Right ventricle myocardium superior (tissue), 1 donor: ENCODE results near the gene LSP1. TPM values are rescaled to one million over a fixed set of nuclear protein-coding genes. Genes with fewer than 3 reads are reported as not detected.
A peak's percentile ranks its signal among the peaks of the same experiment; 100 is the strongest.

Experiments used
- ATAC-seq: fragments of 200-7000 bp; cut with Tn5 transposase; one replicate; pipeline ENCODE4 v1.9.1; 2020; ENCODE audit warnings: mild to moderate bottlenecking; ENCODE audit not compliant: poor library complexity
- DNase-seq: peaks from one replicate; pipeline ENCODE4 v3.0.0-alpha.2; 2020
- intact Hi-C: fragments of 100-400 bp; cut with DNase I; formaldehyde crosslinking; loops from one replicate; pipeline ENCODE4 v1.11.2; 2022
- total RNA-seq: library from RNA; stranded (reverse); fragmentation: NEBNext Ultra II Directional; extraction: Animal tissue kit (Norgen Biotek cat#: 25700); gene quantifications from one replicate; pipeline ENCODE4 v1.2.1, GENCODE V29; 2021
- donor health status: DM: no; HTN: yes; CAD: no; lungs with severe emphysema.

The LSP1 gene
- total RNA-seq, 1 donor from 2014 or later: 23.0 TPM

- intact Hi-C loops: no loop called here
- ATAC-seq (no peak), DNase-seq (no peak)
Observed at GRCh38 chr11:1856306-1857005, 3.6 kb downstream of the LSP1 start.

DNA sequence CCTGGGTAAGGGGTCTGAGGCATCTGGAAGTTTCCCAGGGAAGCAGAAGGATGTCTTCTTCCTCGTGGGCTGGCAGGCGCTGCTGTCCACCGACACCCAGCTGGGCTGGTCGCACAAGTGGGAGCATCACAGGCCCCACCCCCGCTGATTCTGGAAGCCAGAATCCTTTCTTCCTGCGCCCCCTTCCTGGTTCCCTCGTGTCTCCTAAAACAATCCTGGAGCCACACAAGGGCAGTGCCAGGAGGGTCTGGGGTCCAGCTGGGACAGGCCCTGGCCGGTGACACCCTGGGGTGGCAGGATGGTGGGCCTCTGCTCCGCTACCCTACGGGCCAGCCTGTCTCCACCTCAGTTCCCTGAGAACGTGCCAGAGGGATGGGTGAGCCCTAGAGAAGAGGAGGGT lies 4.2 kb downstream of the LSP1 start:
- no peak for ATAC-seq
- no peak for DNase-seq
- intact Hi-C loops: no loop called here

- DNase-seq (no peak), ATAC-seq (no peak)
- intact Hi-C loops: no loop called here
Observed at GRCh38 chr11:1858154-1858553, 5.3 kb downstream of the LSP1 start.

DNA sequence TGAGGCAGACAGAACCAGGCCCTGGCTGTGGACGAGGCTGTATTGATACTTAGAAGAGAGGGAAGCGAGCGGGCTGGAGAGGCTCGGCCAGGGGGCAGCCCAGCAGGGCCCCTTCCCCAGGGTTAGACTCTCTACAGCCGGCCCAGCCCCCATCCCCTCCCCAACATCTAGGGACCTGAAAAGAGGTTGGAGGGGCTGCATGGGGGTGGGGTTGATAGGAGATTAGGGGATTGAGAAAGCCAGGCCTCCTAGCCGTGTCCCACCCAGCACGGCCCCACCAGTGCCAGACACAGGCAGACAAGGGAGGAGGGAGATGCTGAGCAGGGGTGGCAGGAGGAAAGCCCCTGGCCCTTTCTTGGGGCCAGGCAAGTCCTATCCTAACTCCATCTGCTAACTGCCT lies 5.7 kb downstream of the LSP1 start:
- ATAC-seq: no peak
- intact Hi-C loops: no loop called here
- no peak for DNase-seq

DNA sequence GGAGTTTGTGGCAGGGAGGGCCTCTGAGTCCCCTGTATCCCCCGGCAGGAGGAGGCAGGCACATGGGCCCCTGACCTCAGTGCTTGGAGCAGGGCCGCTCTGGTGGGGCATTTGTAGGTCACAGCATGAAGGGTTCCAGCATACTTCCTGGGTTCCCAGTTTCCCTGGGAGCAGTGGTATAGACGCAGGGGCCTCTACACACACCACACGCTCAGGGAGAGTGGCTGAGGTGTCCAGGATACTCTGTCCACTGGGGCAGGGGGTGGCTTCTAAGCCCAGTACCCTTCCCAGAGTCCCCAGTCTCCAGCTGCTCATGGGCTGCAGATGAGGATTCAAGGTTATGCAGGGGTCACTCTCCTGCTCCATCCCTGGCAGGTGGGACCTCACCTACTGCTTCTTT lies 6.1 kb downstream of the LSP1 start:
- intact Hi-C loops: no loop called here
- DNase-seq: no peak
- no peak for ATAC-seq

DNA sequence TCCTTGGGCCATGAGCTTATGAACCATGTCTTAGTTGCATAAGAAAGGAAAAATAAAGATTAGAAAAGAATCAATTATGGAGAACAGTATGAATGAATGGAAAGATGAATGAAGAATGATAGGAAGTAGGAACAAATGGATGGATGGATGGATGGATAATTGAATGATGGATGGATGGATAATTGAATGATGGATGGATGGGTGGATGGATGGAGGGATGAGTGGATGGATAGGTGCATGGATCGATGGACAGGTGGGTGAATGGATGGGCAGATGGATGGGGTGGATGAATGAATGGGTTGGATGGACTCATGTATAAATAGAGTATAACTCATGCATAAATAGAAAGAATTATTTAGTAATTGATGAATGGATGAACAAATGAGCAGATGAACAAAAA lies 7.2 kb downstream of the LSP1 start:
- ATAC-seq (no peak), DNase-seq (no peak)
- intact Hi-C loops: no loop called here

GRCh38 chr11:1861435-1862411 lies 8.8 kb downstream of the LSP1 start:
- ATAC-seq: no peak

DNA sequence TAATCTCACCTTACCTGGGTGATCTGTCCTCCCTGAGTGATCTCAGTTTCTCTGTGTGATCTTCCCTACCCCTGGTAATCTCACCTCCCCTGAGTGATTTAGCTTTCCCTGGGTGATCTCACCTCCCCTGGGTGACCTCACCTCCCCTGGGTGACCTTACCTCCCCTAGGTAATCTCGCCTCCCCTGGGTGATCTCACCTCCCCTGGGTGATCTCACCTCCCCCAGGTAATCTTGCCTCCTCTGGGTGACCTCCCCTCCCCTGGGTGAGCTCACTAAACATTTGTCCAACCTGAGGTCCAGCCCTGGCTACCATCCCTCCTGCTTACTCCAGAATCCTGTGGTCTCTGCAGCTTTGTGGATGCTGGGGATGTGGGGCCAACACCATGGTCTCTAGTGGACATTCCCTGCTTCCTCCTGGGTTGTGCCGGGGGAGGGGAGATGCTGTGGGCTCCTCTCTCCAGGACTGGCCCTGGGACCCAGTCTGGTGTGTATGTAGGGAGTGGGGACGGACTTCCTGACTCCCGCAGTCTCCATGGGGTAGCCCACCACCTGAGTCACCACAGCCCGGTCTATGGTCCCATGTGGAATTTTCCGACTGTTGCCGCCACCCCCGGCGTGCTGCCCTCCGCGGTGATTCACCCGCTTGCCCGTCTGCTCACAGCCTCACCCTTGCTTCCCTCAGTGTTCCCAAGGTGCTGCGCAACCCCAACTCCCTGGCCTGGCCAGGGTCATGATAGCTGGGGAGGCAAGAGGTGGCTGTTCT lies 9.9 kb downstream of the LSP1 start:
- intact Hi-C loops: no loop called here
- peak; percentile 34 for DNase-seq
- no peak for ATAC-seq

More at GRCh38 chr11:1861435-1862411, 8.8 kb downstream of the LSP1 start:
- intact Hi-C loops: no loop called here
- DNase-seq: no peak

GRCh38 chr11:1863352-1864216 lies 10.7 kb downstream of the LSP1 start:
- ATAC-seq (peak; percentile 87), DNase-seq (peak; percentile 93)
- intact Hi-C loops: no loop called here

DNA sequence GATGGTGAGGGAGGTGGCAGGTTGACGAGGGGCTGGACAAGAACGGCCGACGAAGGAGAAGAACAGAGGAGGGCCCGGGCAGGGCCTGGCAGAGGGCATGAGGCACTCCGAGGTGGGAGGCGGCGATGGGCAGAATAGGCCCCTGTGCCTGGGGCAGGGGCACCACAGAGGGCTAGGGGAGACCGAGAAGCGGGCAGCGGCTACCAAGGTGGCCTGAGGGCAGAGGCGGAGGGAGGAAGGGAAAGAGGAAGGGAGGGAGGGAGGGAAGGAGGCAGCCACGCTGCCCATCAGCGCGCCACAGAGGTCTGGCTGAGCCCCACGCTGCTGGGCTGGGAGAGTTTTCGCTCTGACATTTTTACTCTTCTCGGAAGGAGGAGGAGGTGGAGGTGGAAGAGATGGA lies 11.3 kb downstream of the LSP1 start:
- DNase-seq: peak; percentile 54
- intact Hi-C loops: no loop called here
- peak; percentile 2 for ATAC-seq

GRCh38 chr11:1864831-1865665 lies 12.2 kb downstream of the LSP1 start:
- peak; percentile 59 for DNase-seq
- peak; percentile 17 for ATAC-seq

DNA sequence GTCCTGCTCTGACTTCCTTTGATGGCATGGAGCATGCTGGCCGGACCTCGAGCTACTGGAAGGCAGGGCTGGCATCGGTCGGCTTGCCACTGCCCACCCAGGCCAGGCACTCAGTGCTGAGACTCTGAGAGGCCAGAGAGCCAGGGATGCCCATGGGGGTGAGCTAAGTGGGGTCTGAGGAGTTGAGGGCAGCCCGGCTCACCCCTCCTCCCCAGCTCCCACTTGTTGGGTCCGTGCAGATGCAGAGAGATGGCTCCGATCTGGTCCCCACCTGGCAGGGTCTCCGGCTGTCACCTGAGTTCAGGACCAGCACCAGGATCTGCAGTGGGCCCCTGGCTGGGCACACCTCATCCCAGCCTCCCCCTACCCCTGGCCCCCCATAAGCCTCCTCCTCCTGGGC lies 13.3 kb downstream of the LSP1 start:
- ATAC-seq (no peak), DNase-seq (peak; percentile 45)
- intact Hi-C loops: no loop called here

More at GRCh38 chr11:1864831-1865665, 12.2 kb downstream of the LSP1 start:
- intact Hi-C loops: no loop called here

DNA sequence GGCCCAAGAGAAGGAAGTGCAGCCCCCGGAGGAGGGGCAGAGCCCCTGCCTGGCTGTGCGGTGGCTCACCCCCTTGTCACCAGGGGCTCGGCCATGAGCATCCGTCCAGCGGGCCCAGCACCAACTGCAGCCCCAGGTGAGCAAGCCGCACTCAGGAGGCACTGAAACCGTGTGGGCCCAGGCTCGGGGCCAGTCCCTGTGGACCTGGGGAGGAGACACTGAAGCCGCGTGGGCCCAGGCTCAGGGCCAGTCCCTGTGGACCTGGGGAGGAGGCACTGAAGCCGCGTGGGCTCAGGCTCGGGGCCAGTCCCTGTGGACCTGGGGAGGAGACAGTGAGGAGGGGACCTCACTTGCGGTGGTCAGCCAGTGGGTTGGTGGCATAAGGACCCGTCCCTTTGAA lies 13.9 kb downstream of the LSP1 start:
- intact Hi-C loops: no loop called here
- DNase-seq (peak; percentile 45), ATAC-seq (no peak)

DNA sequence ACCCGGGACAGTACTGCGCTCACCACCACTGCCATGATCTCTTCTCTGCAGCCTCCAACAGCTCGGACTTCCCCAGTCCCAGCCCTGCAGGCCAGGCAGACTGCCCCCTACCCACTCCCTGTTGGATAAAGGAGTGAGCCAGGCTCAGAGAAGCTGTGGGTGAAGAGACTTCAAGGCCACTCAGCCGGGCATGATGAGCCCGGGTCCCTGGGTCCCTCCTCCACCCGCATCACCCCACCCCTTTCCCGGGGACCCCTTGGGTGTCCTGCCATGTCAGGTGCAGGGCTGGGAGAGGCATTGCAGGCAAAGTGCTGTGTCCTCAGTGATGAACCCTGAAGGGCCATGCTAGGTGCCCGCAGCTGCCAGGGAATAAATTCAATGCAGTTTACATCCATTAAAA lies 14.5 kb downstream of the LSP1 start:
- ATAC-seq (no peak), DNase-seq (peak; percentile 35)
- intact Hi-C loops: no loop called here

DNA sequence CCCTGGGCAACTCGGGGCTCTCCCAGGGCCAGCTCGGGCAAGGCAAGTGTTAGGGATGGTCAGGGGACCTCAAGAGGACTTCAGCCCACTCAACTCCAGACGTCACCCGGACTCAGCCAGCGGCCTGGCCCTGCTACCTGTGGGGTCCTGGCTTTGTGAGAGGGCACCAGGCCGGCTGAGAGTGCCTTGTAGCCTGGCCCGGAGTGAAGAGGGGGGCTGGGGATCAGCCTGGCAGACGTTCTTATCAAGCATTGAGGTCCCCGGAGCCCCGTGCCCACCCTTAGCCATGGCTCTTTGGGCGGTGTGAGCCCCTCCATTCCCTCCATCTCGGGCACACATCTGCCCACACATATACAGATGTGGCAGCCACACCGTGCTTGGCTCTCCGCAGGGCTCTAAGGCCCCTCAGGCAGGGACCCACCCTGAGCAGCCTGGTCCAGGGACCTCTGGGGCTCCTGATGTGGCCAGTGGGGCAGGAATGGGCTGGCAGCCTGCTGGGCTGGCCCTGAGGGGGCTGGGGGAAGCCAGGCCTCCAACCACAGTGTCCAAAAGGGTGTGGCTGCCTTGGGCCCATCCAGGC lies 15.3 kb downstream of the LSP1 start:
- peak; percentile 41 for DNase-seq
- intact Hi-C loops: no loop called here
- no peak for ATAC-seq

GRCh38 chr11:1868636-1869291 lies 15.9 kb downstream of the LSP1 start:
- peak; percentile 15 for ATAC-seq
- intact Hi-C loops: no loop called here
- peak; percentile 75 for DNase-seq
